Thymus (tissue), 11 donors: ENCODE results near the gene CRYAA. TPM values are rescaled to one million over a fixed set of nuclear protein-coding genes. Genes with fewer than 3 reads are reported as not detected.

Experiments
- DNase-seq, 9 donors: peaks; one replicate each; pipeline ENCODE4 v3.0.0-alpha.2; 2013; ENCODE audit warnings: low spot score in 9 of 9, low read depth in 6 of 9, missing footprints in 1 of 9
- H3K27ac ChIP-seq, 2 donors: one replicate each; pipeline ENCODE4 v1.5.1; 2013; ENCODE audit warnings: control low read depth in 1 of 2, low read depth in 1 of 2, low read length in 1 of 2, mild to moderate bottlenecking in 1 of 2, moderate library complexity in 1 of 2
- H3K27me3 ChIP-seq, 2 donors: one replicate each; pipeline ENCODE4 v1.5.1; 2013; ENCODE audit warnings: low read length in 1 of 2; ENCODE audit not compliant: control insufficient read depth in 2 of 2, insufficient read depth in 1 of 2
- H3K36me3 ChIP-seq, 2 donors: one replicate each; pipeline ENCODE4 v1.5.1; 2013; ENCODE audit warnings: low read length in 1 of 2, mild to moderate bottlenecking in 1 of 2, moderate library complexity in 1 of 2; ENCODE audit not compliant: control insufficient read depth in 2 of 2, insufficient read depth in 2 of 2
- H3K4me1 ChIP-seq, 2 donors: one replicate each; pipeline ENCODE4 v1.5.1; 2013; ENCODE audit warnings: low read length in 2 of 2; ENCODE audit not compliant: control insufficient read depth in 2 of 2, insufficient read depth in 2 of 2
- H3K4me3 ChIP-seq, 2 donors: one replicate each; pipeline ENCODE4 v1.5.1; 2013; ENCODE audit warnings: low read length in 2 of 2, control low read depth in 1 of 2, mild to moderate bottlenecking in 1 of 2
- H3K9me3 ChIP-seq, 2 donors: one replicate each; pipeline ENCODE4 v1.5.1; 2013; ENCODE audit warnings: low read length in 1 of 2, mild to moderate bottlenecking in 1 of 2; ENCODE audit not compliant: control insufficient read depth in 2 of 2, insufficient read depth in 1 of 2
- WGBS: extraction: QIAGEN DNeasy Blood & Tissue Kit; methylation state at CpG from one replicate; pipeline ENCODE4 v1.1.7; 2013; 5-methylcytosine and 5-hydroxymethylcytosine counted together
- polyA plus RNA-seq: library from polyadenylated mRNA; stranded (reverse); fragments of 200-250 nt; gene quantifications from one replicate; pipeline ENCODE4 v1.2.3, GENCODE V29; 2013
- total RNA-seq: library from RNA; stranded (reverse); fragments of 120-200 nt; gene quantifications from one replicate; pipeline ENCODE4 v1.2.4, GENCODE V29; 2013
- donor health status: healthy.

CRYAA gene
- total and polyA plus RNA-seq, 2 donors = 2.3 TPM; not detected in 1

DNA sequence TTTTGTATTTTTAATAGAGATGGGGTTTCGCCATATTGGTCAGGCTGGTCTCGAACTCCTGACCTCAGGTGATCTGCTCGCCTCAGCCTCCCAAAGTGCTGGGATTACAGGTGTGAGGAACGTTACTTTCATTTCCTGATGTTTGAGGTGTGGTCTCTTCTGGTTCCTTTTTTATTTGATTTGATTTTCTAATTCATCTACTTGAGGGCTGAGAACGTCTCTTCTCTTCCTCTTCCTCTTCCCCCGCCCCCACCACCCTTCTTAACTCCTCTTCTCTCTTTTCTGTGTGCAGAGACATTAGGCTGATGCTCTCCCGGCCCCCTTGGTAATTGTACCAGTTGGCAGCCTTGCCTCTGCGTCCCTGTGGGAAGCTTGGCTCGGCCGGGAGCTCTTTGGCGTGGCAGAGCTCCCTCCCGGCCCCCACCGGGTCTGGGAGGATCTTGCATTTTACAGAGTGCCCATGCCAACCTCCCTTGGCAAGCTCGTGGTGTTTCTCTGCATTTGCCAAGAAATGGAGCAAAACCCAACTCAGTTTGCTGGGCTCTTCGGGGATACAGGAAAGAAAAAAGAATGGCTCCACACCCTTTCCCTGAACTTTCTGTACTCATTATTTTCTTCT lies 19.9 kb downstream of the CRYAA start:
- no peak overlapping the region for H3K27ac ChIP-seq
- H3K4me1 ChIP-seq = peaks cover 0 to 14% of the 10 kb centered on the region in 2 donors
- H3K36me3 ChIP-seq = no peaks in the 10 kb centered on the region
- peaks cover 0 to 2% of the 10 kb centered on the region in 2 donors for H3K27me3 ChIP-seq
- 60% methylated on average over 15 of the region's 15 CpGs for WGBS
- no peak for DNase-seq
- H3K4me3 ChIP-seq = no peak overlapping the region
- peaks cover 0 to 6% of the 10 kb centered on the region in 2 donors for H3K9me3 ChIP-seq

- Histone ChIP-seq H3K27ac (no peak overlapping the region), H3K36me3 (no peaks in the 10 kb centered on the region), H3K9me3 (peaks cover 0 to 6% of the 10 kb centered on the region in 2 donors), H3K4me1 (peaks cover 0 to 26% of the 10 kb centered on the region in 2 donors), H3K4me3 (no peak overlapping the region), H3K27me3 (peaks cover 0 to 2% of the 10 kb centered on the region in 2 donors)
- no peak for DNase-seq
- 97% methylated on average over 6 of the region's 6 CpGs for WGBS
Observed at GRCh38 chr21:43189936-43190335, 21.1 kb downstream of the CRYAA start.

DNA sequence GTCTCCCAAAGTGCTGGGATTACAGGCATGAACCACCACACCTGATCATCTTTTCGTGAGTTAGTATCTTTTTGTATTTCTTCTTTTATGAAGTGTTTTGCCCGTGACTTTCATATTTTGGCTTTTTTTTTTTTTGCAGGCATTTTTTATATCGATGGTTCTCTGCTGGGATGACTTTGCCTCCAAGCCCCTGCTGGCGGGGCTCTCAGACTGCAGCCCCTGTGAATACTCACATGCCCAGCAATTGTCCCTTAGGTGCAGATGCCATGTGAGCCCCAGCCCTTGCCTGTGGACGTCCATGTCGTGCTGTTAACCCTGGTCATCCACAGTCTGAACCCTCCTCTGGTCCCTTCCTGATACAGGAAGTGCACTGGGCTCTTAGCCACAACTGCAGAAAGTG lies 21.7 kb downstream of the CRYAA start:
- Histone ChIP-seq H3K4me3 (no peak overlapping the region), H3K36me3 (no peaks in the 10 kb centered on the region), H3K4me1 (peaks cover 0 to 30% of the 10 kb centered on the region in 2 donors), H3K27me3 (peaks cover 0 to 2% of the 10 kb centered on the region in 2 donors), H3K27ac (no peak overlapping the region), H3K9me3 (peaks cover 0 to 6% of the 10 kb centered on the region in 2 donors)
- no peak for DNase-seq
- WGBS = 93% methylated on average over 6 of the region's 6 CpGs

- Histone ChIP-seq H3K4me3 (no peak overlapping the region), H3K4me1 (peaks cover 0 to 30% of the 10 kb centered on the region in 2 donors), H3K9me3 (peaks cover 0 to 6% of the 10 kb centered on the region in 2 donors), H3K36me3 (no peaks in the 10 kb centered on the region), H3K27me3 (peaks cover 0 to 2% of the 10 kb centered on the region in 2 donors), H3K27ac (no peak overlapping the region)
- no peak for DNase-seq
- WGBS = 95% methylated on average over 7 of the region's 7 CpGs
Observed at GRCh38 chr21:43190951-43191350, 22.1 kb downstream of the CRYAA start.

GRCh38 chr21:43191521-43191920 lies 22.7 kb downstream of the CRYAA start:
- DNase-seq = no peak

DNA sequence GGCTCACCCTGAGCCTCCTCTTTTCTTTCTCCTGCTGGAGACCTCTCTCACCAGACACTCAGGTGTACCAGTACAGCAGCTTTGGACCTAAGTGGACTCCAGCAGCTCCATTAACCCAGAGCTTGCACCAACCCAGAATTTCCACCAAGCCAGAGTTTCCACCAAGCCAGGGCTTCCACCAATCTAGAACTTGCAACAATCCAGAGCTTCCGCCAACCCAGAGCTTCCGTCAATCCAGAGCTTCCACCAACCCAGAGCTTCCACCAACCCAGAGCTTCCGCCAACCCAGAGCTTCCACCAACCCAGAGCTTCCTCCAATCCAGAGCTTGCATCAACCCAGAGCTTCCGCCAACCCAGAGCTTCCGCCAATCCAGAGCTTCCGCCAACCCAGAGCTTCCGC lies 23.2 kb downstream of the CRYAA start:
- WGBS = 97% methylated on average over 7 of the region's 7 CpGs
- Histone ChIP-seq H3K36me3 (no peaks in the 10 kb centered on the region), H3K4me1 (peaks cover 0 to 30% of the 10 kb centered on the region in 2 donors), H3K27me3 (peaks cover 0 to 2% of the 10 kb centered on the region in 2 donors), H3K27ac (no peak overlapping the region), H3K9me3 (peaks cover 0 to 6% of the 10 kb centered on the region in 2 donors), H3K4me3 (no peak overlapping the region)
- DNase-seq = no peak

More at GRCh38 chr21:43191521-43191920, 22.7 kb downstream of the CRYAA start:
- H3K4me3 ChIP-seq = no peak overlapping the region
- peaks cover 0 to 6% of the 10 kb centered on the region in 2 donors for H3K9me3 ChIP-seq
- no peaks in the 10 kb centered on the region for H3K36me3 ChIP-seq
- WGBS = 87% methylated on average over 10 of the region's 10 CpGs
- no peak overlapping the region for H3K27ac ChIP-seq
- peaks cover 0 to 30% of the 10 kb centered on the region in 2 donors for H3K4me1 ChIP-seq
- H3K27me3 ChIP-seq = peaks cover 0 to 2% of the 10 kb centered on the region in 2 donors

DNA sequence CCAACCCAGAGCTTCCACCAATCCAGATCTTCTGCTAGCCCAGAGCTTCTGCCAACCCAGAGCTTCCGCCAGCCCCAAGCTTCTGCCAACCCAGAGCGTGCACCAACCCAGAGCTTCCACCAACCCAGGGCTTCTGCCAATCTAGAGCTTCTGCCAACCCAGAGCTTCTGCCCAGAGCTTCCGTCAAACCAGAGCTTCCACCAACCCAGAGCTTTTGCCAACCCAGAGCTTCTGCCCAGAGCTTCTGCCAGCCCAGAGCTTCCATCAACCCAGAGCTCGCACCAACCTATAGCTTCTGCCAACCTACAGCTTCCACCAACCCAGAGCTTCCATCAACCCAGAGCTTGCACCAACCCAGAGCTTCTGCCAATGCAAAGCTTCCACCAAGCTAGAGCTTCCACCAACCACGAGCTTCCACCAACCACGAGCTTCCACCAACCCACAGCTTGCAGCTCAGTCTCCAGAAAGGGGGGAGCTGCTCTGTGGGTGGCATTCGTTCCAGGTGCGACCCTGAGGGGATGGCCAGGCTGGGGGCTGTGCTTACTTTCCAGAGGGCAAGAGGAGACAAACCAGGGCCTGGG lies 23.8 kb downstream of the CRYAA start:
- peaks cover 0 to 30% of the 10 kb centered on the region in 2 donors for H3K4me1 ChIP-seq
- DNase-seq = peak in 2 of 9 donors; percentile 15 to 48
- 69% methylated on average over 8 of the region's 8 CpGs for WGBS

DNA sequence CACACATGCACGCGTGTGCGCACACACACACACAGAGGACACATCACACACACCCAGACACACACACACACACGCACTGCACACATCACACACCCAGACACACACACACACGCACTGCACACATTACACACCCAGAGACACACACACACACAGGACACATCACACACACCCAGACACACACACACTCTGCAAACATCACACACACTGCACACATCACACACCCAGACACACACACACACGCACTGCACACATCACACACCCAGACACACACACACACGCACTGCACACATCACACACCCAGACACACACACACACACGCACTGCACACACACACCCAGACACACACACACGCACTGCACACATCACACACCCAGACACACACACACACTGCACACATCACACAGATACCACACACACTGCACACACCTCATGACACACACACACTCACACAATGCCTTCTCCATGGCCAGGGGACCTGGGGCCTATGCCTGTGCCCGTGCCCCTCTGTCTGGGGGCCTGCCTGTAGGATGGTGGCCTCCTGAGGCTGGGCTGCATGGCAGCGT lies 24.4 kb downstream of the CRYAA start:
- Histone ChIP-seq H3K9me3 (peaks cover 0 to 10% of the 10 kb centered on the region in 2 donors), H3K27me3 (peaks cover 0 to 2% of the 10 kb centered on the region in 2 donors), H3K4me1 (peaks cover 0 to 30% of the 10 kb centered on the region in 2 donors), H3K27ac (no peak overlapping the region), H3K36me3 (no peaks in the 10 kb centered on the region), H3K4me3 (no peak overlapping the region)
- 93% methylated on average over 11 of the region's 11 CpGs for WGBS
- DNase-seq = no peak

More for the DNA sequence above, 23.8 kb downstream of the CRYAA start:
- no peak overlapping the region for H3K27ac ChIP-seq
- H3K4me3 ChIP-seq = no peak overlapping the region
- H3K9me3 ChIP-seq = peaks cover 0 to 7% of the 10 kb centered on the region in 2 donors
- H3K36me3 ChIP-seq = no peaks in the 10 kb centered on the region
- peaks cover 0 to 2% of the 10 kb centered on the region in 2 donors for H3K27me3 ChIP-seq

- no peak overlapping the region for H3K4me3 ChIP-seq
- H3K36me3 ChIP-seq = no peaks in the 10 kb centered on the region
- peaks cover 0 to 10% of the 10 kb centered on the region in 2 donors for H3K9me3 ChIP-seq
- peak in 1 of 9 donors; percentile 23 for DNase-seq
- H3K27me3 ChIP-seq = peaks cover 0 to 2% of the 10 kb centered on the region in 2 donors
- WGBS = 62% methylated on average over 19 of the region's 19 CpGs
- peaks cover 0 to 30% of the 10 kb centered on the region in 2 donors for H3K4me1 ChIP-seq
- H3K27ac ChIP-seq = no peak overlapping the region
Observed at GRCh38 chr21:43193651-43194302, 25.0 kb downstream of the CRYAA start.
